ENCODE data around the gene NUP88.

The NUP88 gene

GRCh38 chr17:5419959-5420653 is 644 bp upstream of the NUP88 start, which contains the start of gene RPAIN:
RPAIN (plus strand) TSS chr17:5420182; CDS start chr17:5420211, 29 bp downstream.
- in situ Hi-C loops (cut with MboI; ENCODE audit: low sequenced_read_pairs) = no loop called here

DNA sequence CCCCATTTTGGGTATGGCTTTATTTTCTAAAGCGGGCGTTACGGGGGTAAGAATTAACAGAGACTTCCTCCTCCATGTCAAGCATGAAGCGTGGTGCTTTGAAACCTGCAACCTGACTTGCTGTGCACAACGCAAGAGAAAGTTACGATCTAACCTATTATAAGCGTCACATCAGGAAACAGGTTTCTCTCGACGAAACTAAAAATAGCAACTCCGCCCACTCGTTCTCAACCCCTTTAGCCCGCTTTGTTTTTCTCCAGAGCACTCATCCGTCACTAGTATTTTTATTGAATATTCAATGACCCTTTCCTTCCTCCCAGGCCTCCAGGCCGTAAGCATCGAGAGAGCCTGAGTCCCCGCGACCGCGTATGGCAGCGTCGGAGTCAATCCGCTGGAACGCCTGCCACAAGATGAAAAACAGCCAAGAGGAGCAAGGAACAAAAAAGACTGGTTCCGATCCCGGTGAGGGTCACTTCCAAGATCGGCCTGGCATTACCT is 555 bp downstream of the NUP88 start:
- in situ Hi-C loops (cut with MboI; ENCODE audit: low sequenced_read_pairs) = no loop called here

- in situ Hi-C loops (cut with MboI; ENCODE audit: low sequenced_read_pairs) = no loop called here
Observed at GRCh38 chr17:5416901-5417300, 2.6 kb downstream of the NUP88 start.

DNA sequence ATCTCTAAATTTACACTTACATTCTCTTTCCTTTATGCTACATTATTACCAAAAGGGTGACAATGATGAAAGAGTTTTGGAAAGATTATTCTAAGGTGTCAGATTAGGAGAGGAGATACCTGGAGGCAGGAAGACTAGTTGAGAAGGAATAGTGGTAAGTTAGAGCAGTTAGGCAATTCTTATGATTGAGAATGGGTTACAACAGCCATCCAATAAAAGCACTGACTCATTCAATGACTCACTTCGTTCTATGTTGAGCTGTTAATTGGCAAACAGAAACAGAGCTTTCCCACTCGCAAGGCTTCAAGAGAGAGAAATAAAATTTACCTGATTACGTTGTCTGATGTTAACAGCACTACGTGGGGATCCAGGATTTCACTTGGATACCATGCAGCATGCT is 5.8 kb downstream of the NUP88 start:
- in situ Hi-C loops (cut with MboI; ENCODE audit: low sequenced_read_pairs) = no loop called here

GRCh38 chr17:5410594-5411272 is 8.7 kb downstream of the NUP88 start:
- in situ Hi-C loops (cut with MboI; ENCODE audit: low sequenced_read_pairs) = no loop called here

DNA sequence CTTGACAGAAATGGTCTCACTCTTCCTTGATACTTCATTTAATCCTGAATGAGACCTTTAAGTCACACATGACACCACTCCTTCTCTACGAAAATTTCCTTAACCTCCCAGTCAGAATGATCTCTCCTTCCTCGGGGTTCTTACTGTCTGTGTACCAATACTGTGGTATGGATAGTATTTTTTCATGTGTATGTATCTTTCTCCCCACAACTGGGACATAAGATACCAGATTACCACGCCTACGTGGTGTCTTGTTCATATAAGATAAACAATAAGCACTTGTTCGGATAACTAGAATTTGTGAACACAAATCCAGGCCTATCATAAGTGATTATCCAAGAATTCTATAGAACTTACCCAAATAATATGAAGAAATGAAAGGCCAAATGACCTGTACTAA is 11.3 kb downstream of the NUP88 start:
- in situ Hi-C loops (cut with MboI; ENCODE audit: low sequenced_read_pairs) = no loop called here

- in situ Hi-C loops (cut with MboI; ENCODE audit: low sequenced_read_pairs) = no loop called here
Observed at GRCh38 chr17:5405400-5405799, 14.1 kb downstream of the NUP88 start.

DNA sequence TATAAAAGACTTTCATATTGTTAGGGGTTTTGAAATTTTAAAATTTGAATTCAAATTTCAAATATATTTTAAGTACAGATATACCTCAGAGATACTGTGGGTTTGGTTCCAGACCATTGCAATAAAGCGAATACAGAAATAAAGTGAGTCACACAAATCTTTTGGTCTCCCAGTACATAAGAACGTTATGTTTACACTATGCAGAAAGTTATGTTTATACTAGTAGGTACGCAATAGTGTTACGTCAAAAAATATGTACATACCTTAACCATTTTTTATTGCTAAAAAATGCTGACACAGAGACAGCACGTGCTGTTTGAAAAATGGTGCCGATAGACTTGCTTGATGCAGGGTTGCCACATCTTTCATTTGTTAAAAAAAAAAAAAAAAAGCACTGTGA is 19.7 kb downstream of the NUP88 start:
- in situ Hi-C loops (cut with MboI; ENCODE audit: low sequenced_read_pairs) = no loop called here

- in situ Hi-C loops (cut with MboI; ENCODE audit: low sequenced_read_pairs) = no loop called here
Observed at GRCh38 chr17:5396612-5397011, 22.9 kb downstream of the NUP88 start.

GRCh38 chr17:5391678-5392077 is 27.8 kb downstream of the NUP88 start:
- in situ Hi-C loops (cut with MboI; ENCODE audit: low sequenced_read_pairs) = no loop called here

DNA sequence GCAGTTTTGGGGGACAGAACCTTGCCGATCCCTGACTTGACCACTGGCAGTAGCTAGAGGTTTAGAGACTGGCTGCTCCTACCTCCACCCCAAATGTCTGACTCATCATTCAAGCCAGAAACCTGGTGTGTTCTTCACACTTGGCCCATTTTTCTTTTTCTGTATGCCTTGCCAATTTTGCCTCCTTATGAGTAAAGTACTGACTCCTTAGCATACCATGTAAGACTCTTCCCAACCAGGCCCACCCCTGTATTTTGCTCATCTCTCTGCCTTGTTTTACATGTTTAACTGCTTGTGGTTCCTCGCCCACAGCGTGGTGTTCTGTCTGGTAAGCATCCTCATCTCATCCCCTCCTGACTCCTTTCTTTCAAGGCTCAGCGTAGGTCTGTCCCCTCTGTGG is 37.9 kb downstream of the NUP88 start:
- in situ Hi-C loops (cut with MboI; ENCODE audit: low sequenced_read_pairs) = no loop called here

DNA sequence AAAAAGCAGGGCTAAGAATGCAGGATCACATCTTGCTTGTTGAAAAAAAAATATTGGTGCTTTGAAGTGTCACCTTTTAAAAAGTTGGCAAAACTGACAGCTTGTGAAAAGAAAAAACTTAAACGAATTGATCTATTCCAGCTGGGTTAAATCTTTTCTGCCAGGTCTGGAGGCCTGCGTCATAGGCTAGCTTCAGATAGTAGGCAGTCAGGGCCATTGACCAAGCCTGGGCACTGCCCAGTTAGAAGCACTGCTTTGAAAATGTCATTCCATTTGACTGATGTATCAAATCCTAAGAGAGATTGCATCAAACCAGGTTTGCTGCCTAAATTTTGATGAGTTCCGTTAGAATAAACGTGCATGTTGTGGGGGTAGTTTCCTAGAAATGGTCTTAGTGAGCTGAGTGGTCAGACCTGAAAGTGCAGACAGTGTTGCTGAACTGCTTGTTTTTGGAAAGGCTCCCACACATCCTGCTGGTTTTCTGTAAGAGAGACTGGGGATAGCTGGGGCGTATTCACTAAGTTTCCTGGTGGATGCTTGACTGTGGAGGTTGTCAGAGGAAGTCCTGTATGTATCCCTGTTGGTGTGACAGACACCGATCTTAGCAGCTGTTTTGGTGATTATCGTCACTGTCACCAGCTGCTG is 38.8 kb downstream of the NUP88 start:
- in situ Hi-C loops (cut with MboI; ENCODE audit: low sequenced_read_pairs) = no loop called here

GRCh38 chr17:5379351-5380107 is 39.9 kb downstream of the NUP88 start:
- in situ Hi-C loops (cut with MboI; ENCODE audit: low sequenced_read_pairs) = no loop called here

GRCh38 chr17:5378566-5379207 is 40.8 kb downstream of the NUP88 start:
- in situ Hi-C loops (cut with MboI; ENCODE audit: low sequenced_read_pairs) = no loop called here

DNA sequence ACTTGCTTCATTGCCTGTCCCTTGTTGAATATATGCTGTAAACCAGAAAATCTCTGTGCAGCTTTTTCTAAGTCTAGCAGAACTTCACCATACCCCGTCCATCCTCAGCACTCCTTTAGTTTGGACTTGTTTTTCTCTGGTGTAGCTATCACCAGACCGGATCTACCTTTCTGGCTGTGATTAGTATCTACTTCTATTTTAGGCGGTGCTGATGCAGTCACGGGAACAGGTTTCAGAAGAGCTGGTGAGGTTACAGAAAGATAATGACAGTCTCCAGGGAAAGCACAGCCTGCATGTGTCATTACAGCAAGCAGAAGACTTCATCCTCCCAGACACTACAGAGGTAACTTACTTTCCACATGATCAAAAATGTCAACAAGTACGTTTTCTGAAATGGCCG is 46.4 kb downstream of the NUP88 start:
- in situ Hi-C loops (cut with MboI; ENCODE audit: low sequenced_read_pairs) = no loop called here

- in situ Hi-C loops (cut with MboI; ENCODE audit: low sequenced_read_pairs) = no loop called here
Observed at GRCh38 chr17:5370411-5370810, 49.1 kb downstream of the NUP88 start.

- in situ Hi-C loops (cut with MboI; ENCODE audit: low sequenced_read_pairs) = no loop called here
Observed at GRCh38 chr17:5365831-5366230, 53.6 kb downstream of the NUP88 start.

- in situ Hi-C loops (cut with MboI; ENCODE audit: low sequenced_read_pairs) = no loop called here
Observed at GRCh38 chr17:5364696-5365095, 54.8 kb downstream of the NUP88 start.

DNA sequence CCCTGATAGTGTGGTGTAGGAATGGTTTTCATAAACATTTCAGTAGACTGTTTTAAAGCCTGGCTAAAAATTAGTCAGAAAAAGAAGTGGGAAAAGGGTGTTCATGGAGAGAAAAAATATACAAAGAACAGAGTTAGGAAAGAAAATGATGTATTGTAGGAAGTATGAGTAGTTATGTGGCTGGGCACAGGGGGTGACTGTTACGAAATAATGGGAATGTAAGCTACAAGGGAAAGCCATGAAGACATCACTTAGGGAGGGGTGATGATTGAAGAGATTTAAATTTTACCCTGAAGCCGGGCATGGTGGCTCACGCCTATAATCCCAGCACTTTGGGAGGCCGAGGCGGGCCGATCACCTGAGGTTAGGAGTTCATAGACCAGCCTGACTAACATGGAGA is 55.3 kb downstream of the NUP88 start:
- in situ Hi-C loops (cut with MboI; ENCODE audit: low sequenced_read_pairs) = no loop called here

GRCh38 chr17:5362162-5362811 is 57.2 kb downstream of the NUP88 start:
- in situ Hi-C loops (cut with MboI; ENCODE audit: low sequenced_read_pairs) = no loop called here

Measured in HL-60/S4 treated with phorbol 12-myristate 13-acetate at 8.2 ng/mL for 4 days and 3 days (cell line).